ACC112 (cell line): ENCODE measurements around the gene TNNI3K.

Experiments
- H2AFZ ChIP-seq: fragments of 200-600 bp; sonication (generic); one replicate; pipeline ENCODE4 v1.6.0; 2017; ENCODE audit warnings: antibody characterized with exemption, low read length; ENCODE audit not compliant: unreplicated experiment
- H3K27ac ChIP-seq: fragments of 200-600 bp; sonication (generic); 2 replicates; pipeline ENCODE4 v1.5.1; 2014; ENCODE audit warnings: low read depth, mild to moderate bottlenecking, antibody characterized with exemption, low read length, moderate library complexity
- H3K27me3 ChIP-seq: fragments of 200-600 bp; sonication (generic); 2 replicates; pipeline ENCODE4 v1.6.1; 2014; ENCODE audit warnings: mild to moderate bottlenecking, antibody characterized with exemption, low read length, moderate library complexity, mixed read lengths; ENCODE audit not compliant: insufficient read depth
- H3K36me3 ChIP-seq: fragments of 200-600 bp; sonication (generic); 2 replicates; pipeline ENCODE4 v1.6.1; 2016; ENCODE audit warnings: mild to moderate bottlenecking, antibody characterized with exemption, low read length, moderate library complexity, mixed read lengths; ENCODE audit not compliant: insufficient read depth
- H3K4me1 ChIP-seq: fragments of 200-600 bp; sonication (generic); one replicate; pipeline ENCODE4 v1.6.1; 2016; ENCODE audit warnings: low read length, mixed read lengths; ENCODE audit not compliant: insufficient read depth, unreplicated experiment, control insufficient read depth
- H3K4me3 ChIP-seq: fragments of 200-600 bp; sonication (generic); 2 replicates; pipeline ENCODE4 v1.5.1; 2014; ENCODE audit warnings: mild to moderate bottlenecking, low read depth, low read length
- H3K79me2 ChIP-seq: fragments of 200-600 bp; sonication (generic); one replicate; pipeline ENCODE4 v1.6.0; 2016; ENCODE audit warnings: low read length; ENCODE audit not compliant: control insufficient read depth, unreplicated experiment, insufficient read depth

Gene TNNI3K

GRCh38 chr1:74431531-74431930 lies 196.3 kb downstream of the TNNI3K start:
- Histone ChIP-seq H2AFZ (no peak overlapping the region), H3K27me3 (no peaks in the 10 kb centered on the region)

GRCh38 chr1:74432325-74432724 lies 197.1 kb downstream of the TNNI3K start:
- H3K4me1 ChIP-seq = no peaks in the 10 kb centered on the region
- no peaks in the 10 kb centered on the region for H3K79me2 ChIP-seq
- no peak overlapping the region for H3K27ac ChIP-seq
- no peak overlapping the region for H2AFZ ChIP-seq
- no peaks in the 10 kb centered on the region for H3K36me3 ChIP-seq
- no peak overlapping the region for H3K4me3 ChIP-seq
- no peaks in the 10 kb centered on the region for H3K27me3 ChIP-seq

More at GRCh38 chr1:74431531-74431930, 196.3 kb downstream of the TNNI3K start:
- H3K4me1 ChIP-seq = no peaks in the 10 kb centered on the region
- no peak overlapping the region for H3K4me3 ChIP-seq
- H3K27ac ChIP-seq = no peak overlapping the region
- no peaks in the 10 kb centered on the region for H3K36me3 ChIP-seq
- H3K79me2 ChIP-seq = no peaks in the 10 kb centered on the region

- no peak overlapping the region for H3K4me3 ChIP-seq
- no peak overlapping the region for H2AFZ ChIP-seq
- H3K27ac ChIP-seq = no peak overlapping the region
- no peaks in the 10 kb centered on the region for H3K27me3 ChIP-seq
- no peaks in the 10 kb centered on the region for H3K4me1 ChIP-seq
- no peaks in the 10 kb centered on the region for H3K79me2 ChIP-seq
- H3K36me3 ChIP-seq = no peaks in the 10 kb centered on the region
These were observed 199.1 kb downstream of the TNNI3K start for GRCh38 chr1:74434321-74434720.

- Histone ChIP-seq H3K36me3 (no peaks in the 10 kb centered on the region), H2AFZ (no peak overlapping the region), H3K4me1 (no peaks in the 10 kb centered on the region), H3K27ac (no peak overlapping the region), H3K4me3 (no peak overlapping the region), H3K27me3 (no peaks in the 10 kb centered on the region), H3K79me2 (no peaks in the 10 kb centered on the region)
These were observed 200.9 kb downstream of the TNNI3K start for GRCh38 chr1:74436078-74436477.

GRCh38 chr1:74437035-74437434 lies 201.8 kb downstream of the TNNI3K start:
- Histone ChIP-seq H3K4me3 (no peak overlapping the region), H3K27me3 (no peaks in the 10 kb centered on the region), H3K27ac (no peak overlapping the region), H2AFZ (no peak overlapping the region), H3K4me1 (no peaks in the 10 kb centered on the region), H3K36me3 (no peaks in the 10 kb centered on the region), H3K79me2 (no peaks in the 10 kb centered on the region)

- Histone ChIP-seq H3K27me3 (no peaks in the 10 kb centered on the region), H3K36me3 (no peaks in the 10 kb centered on the region), H3K79me2 (no peaks in the 10 kb centered on the region), H3K4me3 (no peak overlapping the region), H3K4me1 (no peaks in the 10 kb centered on the region), H3K27ac (no peak overlapping the region), H2AFZ (no peak overlapping the region)
These were observed 216.8 kb downstream of the TNNI3K start for GRCh38 chr1:74452035-74452434.

GRCh38 chr1:74453277-74453676 lies 218.1 kb downstream of the TNNI3K start:
- Histone ChIP-seq H3K36me3 (no peaks in the 10 kb centered on the region), H3K79me2 (no peaks in the 10 kb centered on the region), H2AFZ (no peak overlapping the region), H3K27me3 (no peaks in the 10 kb centered on the region), H3K4me1 (no peaks in the 10 kb centered on the region), H3K27ac (no peak overlapping the region), H3K4me3 (no peak overlapping the region)

- H3K4me1 ChIP-seq = no peaks in the 10 kb centered on the region
These were observed 220.2 kb downstream of the TNNI3K start for GRCh38 chr1:74455390-74455789.

GRCh38 chr1:74457253-74457652 lies 222.1 kb downstream of the TNNI3K start:
- H3K36me3 ChIP-seq = no peaks in the 10 kb centered on the region
- no peaks in the 10 kb centered on the region for H3K79me2 ChIP-seq
- no peaks in the 10 kb centered on the region for H3K4me1 ChIP-seq
- no peak overlapping the region for H2AFZ ChIP-seq
- H3K4me3 ChIP-seq = no peak overlapping the region
- no peaks in the 10 kb centered on the region for H3K27me3 ChIP-seq
- no peak overlapping the region for H3K27ac ChIP-seq

More at GRCh38 chr1:74455390-74455789, 220.2 kb downstream of the TNNI3K start:
- Histone ChIP-seq H3K4me3 (no peak overlapping the region), H3K27ac (no peak overlapping the region), H3K36me3 (no peaks in the 10 kb centered on the region), H3K27me3 (no peaks in the 10 kb centered on the region), H2AFZ (no peak overlapping the region), H3K79me2 (no peaks in the 10 kb centered on the region)

- Histone ChIP-seq H2AFZ (no peak overlapping the region), H3K36me3 (no peaks in the 10 kb centered on the region), H3K27ac (no peak overlapping the region), H3K27me3 (peaks cover 9% of the 10 kb centered on the region; the same call in 1 of the 2 replicates), H3K4me3 (no peak overlapping the region), H3K79me2 (no peaks in the 10 kb centered on the region), H3K4me1 (peaks cover 9% of the 10 kb centered on the region)
These were observed 228.3 kb downstream of the TNNI3K start for GRCh38 chr1:74463333-74463988.

GRCh38 chr1:74464037-74464436 lies 228.8 kb downstream of the TNNI3K start:
- no peak overlapping the region for H2AFZ ChIP-seq
- no peak overlapping the region for H3K27ac ChIP-seq

More at GRCh38 chr1:74464037-74464436, 228.8 kb downstream of the TNNI3K start:
- H3K4me3 ChIP-seq = no peak overlapping the region
- H3K79me2 ChIP-seq = no peaks in the 10 kb centered on the region
- H3K4me1 ChIP-seq = peaks cover 9% of the 10 kb centered on the region
- H3K27me3 ChIP-seq = peaks cover 9% of the 10 kb centered on the region; the same call in 1 of the 2 replicates
- no peaks in the 10 kb centered on the region for H3K36me3 ChIP-seq
